GM12892 (cell line): Measurements from ENCODE around the gene SLC25A39.
"Not testable (repeated sequence)": the region's sequence is repeated elsewhere in the genome, so short reads cannot be mapped to it uniquely, and the experiment has no call there.

Experiments used
- POLR2A ChIP-seq: IDR thresholded peaks from 2 replicates; pipeline ENCODE4 v1.6.1; 2011; ENCODE audit warnings: low read depth, low read length, control low read depth
- POLR2AphosphoS5 ChIP-seq: IDR thresholded peaks from 2 replicates; pipeline ENCODE4 v1.6.1; 2011; ENCODE audit warnings: low read depth, low read length, control low read depth
- TAF1 ChIP-seq: IDR thresholded peaks from 2 replicates; pipeline ENCODE4 v1.6.1; 2011; ENCODE audit warnings: low read depth, mild to moderate bottlenecking, control low read depth, low read length, borderline replicate concordance

DNA sequence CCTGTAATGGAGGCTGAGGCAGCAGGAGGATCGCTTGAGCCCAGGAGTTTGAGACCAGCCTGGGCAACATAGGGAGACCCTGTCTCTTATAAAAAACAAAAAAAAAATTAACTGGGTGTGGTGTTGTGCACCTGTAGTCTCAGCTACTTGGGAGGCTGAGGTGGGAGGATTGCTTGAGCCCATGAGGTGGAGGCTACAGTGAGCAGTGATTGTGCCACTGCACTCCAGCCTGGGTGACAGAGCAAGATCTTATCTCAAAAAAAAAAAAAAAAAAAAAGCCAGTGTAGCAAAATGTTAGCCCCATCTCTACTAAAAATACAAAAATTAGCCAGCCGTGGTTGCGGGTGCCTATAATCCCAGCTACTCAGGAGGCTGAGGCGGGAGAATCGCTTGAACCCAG is 5.6 kb upstream of the SLC25A39 start:
- not testable (repeated sequence) for TF ChIP-seq POLR2AphosphoS5, TAF1, POLR2A
